ENCODE results near the gene LRP5. TPM values are rescaled to one million over a fixed set of nuclear protein-coding genes. Genes with fewer than 3 reads are reported as not detected.

Gene LRP5
- total and polyA plus RNA-seq, 2 experiments from 2014 or later, result 43.9 to 54.3 TPM

DNA sequence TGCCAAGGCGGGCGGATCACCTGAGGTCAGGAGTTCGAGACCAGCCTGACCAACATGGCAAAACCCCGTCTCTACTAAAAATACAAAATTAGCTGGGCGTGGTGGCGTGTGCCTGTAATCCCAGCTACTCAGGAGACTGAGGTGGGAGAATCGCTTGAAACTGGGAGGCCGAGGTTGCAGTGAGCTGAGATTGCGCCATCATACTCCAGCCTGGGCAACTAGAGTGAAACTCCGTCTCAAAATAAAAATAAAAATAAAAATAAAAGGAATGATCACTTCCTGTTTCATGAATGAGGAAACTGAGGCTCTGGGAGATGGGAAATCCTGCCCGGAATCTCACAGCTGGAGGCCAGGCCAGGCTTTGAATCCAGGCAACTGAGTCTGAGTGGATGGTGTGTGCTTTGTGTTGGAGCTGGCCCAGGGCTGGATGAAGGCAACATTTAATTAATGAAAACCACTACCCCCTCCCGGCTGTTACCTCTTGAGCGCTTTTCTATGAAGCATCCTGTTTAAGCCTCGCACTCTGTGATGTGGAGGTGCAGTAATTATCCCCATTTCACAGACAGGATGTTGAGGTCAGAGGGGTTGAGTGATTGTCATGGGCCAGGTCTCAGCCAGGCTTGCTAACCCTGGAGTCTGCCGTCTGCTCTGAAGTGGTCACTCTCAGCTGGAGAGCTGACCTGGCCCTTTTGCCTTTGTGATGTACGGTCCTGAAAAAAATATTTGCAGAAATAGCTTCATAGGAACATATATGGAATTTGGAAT, 27.8 kb downstream of the LRP5 start:
- H3K4me2 ChIP-seq, result no peak overlapping the region
- no peaks in the 10 kb centered on the region for H3K9me3 ChIP-seq (ENCODE audit: low read depth)
- no peak for DNase-seq (ENCODE audit: low spot score)
- H3K79me2 ChIP-seq, result peaks cover 96% of the 10 kb centered on the region
- no peak overlapping the region for H3K4me3 ChIP-seq
- WGBS (ENCODE audit: low lambda C conversion rate, missing lambda C conversion rate), result 93% methylated on average over 16 of the region's 16 CpGs
- H3K4me1 ChIP-seq (ENCODE audit: insufficient read depth), result peaks cover 39% of the 10 kb centered on the region
- no peak for TF ChIP-seq EZH2 (IDR thresholded peaks at IDR 0.05; ENCODE audit: borderline replicate concordance)
- TF ChIP-seq EZH2phosphoT487 (IDR thresholded peaks at IDR 0.05; ENCODE audit: low read depth, severe bottlenecking, unreplicated experiment), result no peak
- TF ChIP-seq CTCF (IDR thresholded peaks at IDR 0.05; ENCODE audit: poor library complexity), result no peak
- no peak overlapping the region for H2AFZ ChIP-seq
- H3K27me3 ChIP-seq, result no peaks in the 10 kb centered on the region
- no peaks in the 10 kb centered on the region for H3K36me3 ChIP-seq (replicated peaks; ENCODE audit: insufficient read depth, low read depth)
- H3K9me2 ChIP-seq (replicated peaks; ENCODE audit: insufficient read depth), result no peaks in the 10 kb centered on the region
- peak overlapping the region; percentile 90 for H3K27ac ChIP-seq
- H4K20me1 ChIP-seq (ENCODE audit: insufficient read depth, poor library complexity, severe bottlenecking), result peaks cover 24% of the 10 kb centered on the region

DNA sequence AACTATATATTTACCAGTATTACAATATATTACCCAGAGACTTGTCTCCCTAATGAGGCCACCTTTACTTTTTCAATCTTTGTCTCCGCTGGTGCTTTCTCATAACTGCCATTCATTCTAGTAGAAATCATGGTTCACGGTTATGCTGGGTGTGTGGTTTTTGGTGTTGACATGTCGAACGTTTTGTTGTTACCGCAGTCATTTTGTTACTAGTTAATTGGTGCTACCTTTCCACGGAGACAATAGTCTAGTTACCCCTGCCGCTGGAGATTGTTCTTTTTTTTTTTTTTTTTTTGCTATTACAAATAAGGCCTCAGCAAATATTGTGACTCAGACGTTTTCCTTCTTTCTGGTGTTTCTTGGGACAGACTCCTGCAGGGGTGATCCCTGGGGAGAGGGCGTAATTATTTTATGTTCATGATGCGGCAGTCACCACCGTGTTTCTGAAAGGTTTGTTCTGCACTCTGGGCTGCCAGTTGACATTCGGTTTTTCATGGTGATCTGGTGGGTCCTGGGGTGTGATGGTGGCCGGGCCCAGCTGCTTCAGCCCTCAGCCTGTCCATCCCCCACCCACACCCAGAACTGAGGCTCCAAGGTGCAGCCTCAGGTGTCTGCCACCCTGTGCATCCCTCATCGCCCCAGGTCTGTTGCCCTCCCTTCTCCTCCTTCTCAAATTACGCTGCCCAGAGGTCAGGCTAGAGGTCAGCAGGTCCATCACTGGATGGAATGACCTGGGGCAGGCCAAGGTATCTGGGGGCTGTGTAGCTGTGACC, 28.6 kb downstream of the LRP5 start:
- TF ChIP-seq CTCF (IDR thresholded peaks at IDR 0.05; ENCODE audit: poor library complexity) (no peak), EZH2phosphoT487 (IDR thresholded peaks at IDR 0.05; ENCODE audit: low read depth, severe bottlenecking, unreplicated experiment) (no peak), EZH2 (IDR thresholded peaks at IDR 0.05; ENCODE audit: borderline replicate concordance) (no peak)
- Histone ChIP-seq H3K79me2 (peaks cover 96% of the 10 kb centered on the region), H4K20me1 (ENCODE audit: insufficient read depth, poor library complexity, severe bottlenecking) (peaks cover 24% of the 10 kb centered on the region)

GRCh38 chr11:68341557-68342458, 29.4 kb downstream of the LRP5 start:
- no peak overlapping the region for H2AFZ ChIP-seq
- H3K4me1 ChIP-seq (ENCODE audit: insufficient read depth), result peaks cover 39% of the 10 kb centered on the region
- H3K27ac ChIP-seq, result peak overlapping the region; percentile 90
- peaks cover 96% of the 10 kb centered on the region for H3K79me2 ChIP-seq
- peak overlapping the region; percentile 64 for H3K4me2 ChIP-seq
- H3K36me3 ChIP-seq (replicated peaks; ENCODE audit: insufficient read depth, low read depth), result no peaks in the 10 kb centered on the region
- H4K20me1 ChIP-seq (ENCODE audit: insufficient read depth, poor library complexity, severe bottlenecking), result peaks cover 27% of the 10 kb centered on the region
- H3K9me3 ChIP-seq (ENCODE audit: low read depth), result no peaks in the 10 kb centered on the region
- H3K9me2 ChIP-seq (replicated peaks; ENCODE audit: insufficient read depth), result no peaks in the 10 kb centered on the region
- WGBS (ENCODE audit: low lambda C conversion rate, missing lambda C conversion rate), result 79% methylated on average over 20 of the region's 21 CpGs
- no peaks in the 10 kb centered on the region for H3K27me3 ChIP-seq
- TF ChIP-seq EZH2phosphoT487 (IDR thresholded peaks at IDR 0.05; ENCODE audit: low read depth, severe bottlenecking, unreplicated experiment) (no peak), CTCF (IDR thresholded peaks at IDR 0.05; ENCODE audit: poor library complexity) (no peak), EZH2 (IDR thresholded peaks at IDR 0.05; ENCODE audit: borderline replicate concordance) (no peak)
- no peak for DNase-seq (ENCODE audit: low spot score)
- H3K4me3 ChIP-seq, result no peak overlapping the region

More for the DNA sequence above, 28.6 kb downstream of the LRP5 start:
- Histone ChIP-seq H3K9me2 (replicated peaks; ENCODE audit: insufficient read depth) (no peaks in the 10 kb centered on the region), H2AFZ (no peak overlapping the region), H3K9me3 (ENCODE audit: low read depth) (no peaks in the 10 kb centered on the region), H3K4me3 (no peak overlapping the region), H3K27ac (peak overlapping the region; percentile 90), H3K4me1 (ENCODE audit: insufficient read depth) (peaks cover 39% of the 10 kb centered on the region), H3K36me3 (replicated peaks; ENCODE audit: insufficient read depth, low read depth) (no peaks in the 10 kb centered on the region), H3K27me3 (no peaks in the 10 kb centered on the region), H3K4me2 (peak overlapping the region; percentile 46)
- DNase-seq (ENCODE audit: low spot score), result no peak
- WGBS (ENCODE audit: low lambda C conversion rate, missing lambda C conversion rate), result 54% methylated on average over 15 of the region's 15 CpGs
